GM21526 (cell line): Measurements from ENCODE around the gene LZTS3.
"Not testable (repeated sequence)": the region's sequence is repeated elsewhere in the genome, so short reads cannot be mapped to it uniquely, and the experiment has no call there.

Source experiments
- ATAC-seq: cut with Tn5 transposase; IDR thresholded peaks from one replicate; pipeline ENCODE4 v1.9.1; 2021; ENCODE audit warnings: moderate library complexity; ENCODE audit not compliant: unreplicated experiment, low FRiP score

Gene LZTS3

DNA sequence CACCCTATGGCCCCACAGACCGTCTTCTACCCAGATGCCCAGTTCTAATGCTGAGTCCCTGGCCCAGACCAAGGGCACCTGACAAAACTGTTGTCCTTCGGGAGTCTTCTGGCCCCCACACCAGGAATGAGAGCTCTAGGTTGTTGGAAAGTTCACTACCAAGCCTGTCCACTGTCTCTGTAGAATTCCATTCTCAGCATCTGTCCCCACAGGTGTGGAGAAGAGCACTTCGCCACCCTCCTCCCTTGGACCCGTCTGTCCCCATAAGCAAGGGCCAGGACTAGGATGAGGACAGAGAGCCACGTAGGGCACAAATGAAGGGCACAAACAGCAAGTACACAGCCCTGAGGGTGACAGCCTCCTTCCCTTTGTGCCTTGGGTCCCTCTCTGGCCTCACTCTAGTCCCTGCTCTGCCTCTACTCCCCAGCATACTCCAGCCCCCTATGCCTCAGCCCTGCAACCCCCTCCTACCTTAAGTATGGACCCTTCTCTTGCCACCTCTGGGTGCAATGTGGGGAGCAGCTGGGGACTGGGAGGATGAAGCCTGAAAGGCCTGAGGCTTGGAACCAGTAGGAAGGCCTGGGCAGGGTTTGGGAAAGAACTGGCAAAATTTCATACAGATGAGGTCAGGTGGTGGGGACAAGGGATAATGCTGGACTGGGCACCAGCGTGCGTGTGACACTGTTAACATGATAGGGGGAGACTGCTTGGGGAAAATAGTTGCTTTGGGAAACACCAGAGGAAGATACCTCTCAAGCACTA is 4.3 kb downstream of the LZTS3 start:
- no peak for ATAC-seq

DNA sequence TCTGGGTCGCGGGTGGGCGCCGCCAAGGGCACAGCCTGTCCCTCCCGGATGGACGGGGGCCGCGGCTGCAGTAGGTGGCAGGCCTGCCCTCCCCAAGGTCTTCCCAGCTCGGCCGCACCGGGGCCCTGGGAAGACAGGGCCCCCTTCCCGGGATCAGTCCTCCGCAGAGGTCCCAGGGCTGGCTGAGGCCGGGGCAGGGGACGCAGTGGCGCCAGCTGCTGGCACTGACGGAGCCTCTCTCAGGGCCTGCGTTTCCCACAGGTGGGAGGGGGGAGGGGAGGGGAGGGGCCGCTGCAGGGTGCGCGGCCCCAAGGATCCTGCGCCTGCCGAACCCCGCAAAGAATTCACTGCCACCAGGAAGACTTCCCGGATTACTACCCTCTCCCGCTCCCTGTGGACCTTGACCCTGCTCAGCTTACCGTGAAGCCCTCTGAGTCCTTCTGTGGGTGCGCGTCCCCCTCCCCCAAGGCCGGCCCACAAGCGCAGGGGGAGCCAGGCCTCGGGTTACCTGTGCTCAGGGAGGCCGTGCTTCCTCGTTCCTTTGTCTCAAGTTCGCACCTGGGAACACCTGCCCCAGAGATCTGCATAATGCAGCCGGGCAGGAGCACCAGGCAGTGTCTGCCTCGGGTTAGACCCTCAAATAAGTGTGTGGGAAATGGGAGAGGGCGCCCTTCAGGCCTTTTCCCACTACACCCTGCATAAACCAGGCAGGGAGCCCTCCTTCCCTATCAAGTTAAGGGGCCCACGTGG is 5.1 kb downstream of the LZTS3 start:
- no peak for ATAC-seq

DNA sequence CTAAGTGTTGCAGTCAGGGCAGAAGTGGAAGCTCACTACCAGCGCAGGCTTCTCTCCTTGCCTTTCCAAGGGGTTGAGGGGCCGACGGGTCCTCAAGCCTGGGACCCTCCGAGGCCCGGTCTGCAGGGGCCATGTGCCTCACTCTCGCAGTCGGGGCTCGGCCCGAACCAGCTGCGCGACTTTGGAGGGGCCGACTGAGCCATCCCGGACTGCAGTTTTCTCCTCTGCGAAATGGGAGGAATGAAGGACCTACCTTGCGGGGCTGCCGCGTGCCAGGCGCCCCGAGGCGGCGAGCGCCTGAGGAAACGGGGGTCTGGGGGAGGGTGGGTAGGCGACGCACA is 5.6 kb downstream of the LZTS3 start:
- ATAC-seq: no peak

DNA sequence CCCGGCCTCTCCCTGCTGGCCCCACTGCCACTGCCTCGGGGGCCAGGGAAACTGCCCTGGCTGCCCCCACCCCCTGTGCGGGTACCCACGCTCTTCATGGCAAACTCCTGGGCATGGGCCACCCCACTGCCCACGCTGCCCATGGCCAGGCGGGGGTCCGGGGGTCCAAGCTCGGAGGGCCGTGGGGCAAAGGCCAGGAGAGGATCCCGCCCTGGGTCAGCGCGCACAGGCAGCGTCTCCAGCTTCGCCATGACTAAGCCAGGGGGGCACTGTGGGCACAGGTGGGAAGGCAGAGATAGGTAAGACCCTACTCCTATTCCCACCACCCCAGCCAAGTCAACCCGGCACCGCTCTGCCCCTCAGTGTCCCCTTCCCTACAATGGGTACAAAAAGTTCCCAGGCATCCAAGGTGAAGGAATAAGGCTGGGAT is 6.4 kb downstream of the LZTS3 start:
- ATAC-seq: no peak

DNA sequence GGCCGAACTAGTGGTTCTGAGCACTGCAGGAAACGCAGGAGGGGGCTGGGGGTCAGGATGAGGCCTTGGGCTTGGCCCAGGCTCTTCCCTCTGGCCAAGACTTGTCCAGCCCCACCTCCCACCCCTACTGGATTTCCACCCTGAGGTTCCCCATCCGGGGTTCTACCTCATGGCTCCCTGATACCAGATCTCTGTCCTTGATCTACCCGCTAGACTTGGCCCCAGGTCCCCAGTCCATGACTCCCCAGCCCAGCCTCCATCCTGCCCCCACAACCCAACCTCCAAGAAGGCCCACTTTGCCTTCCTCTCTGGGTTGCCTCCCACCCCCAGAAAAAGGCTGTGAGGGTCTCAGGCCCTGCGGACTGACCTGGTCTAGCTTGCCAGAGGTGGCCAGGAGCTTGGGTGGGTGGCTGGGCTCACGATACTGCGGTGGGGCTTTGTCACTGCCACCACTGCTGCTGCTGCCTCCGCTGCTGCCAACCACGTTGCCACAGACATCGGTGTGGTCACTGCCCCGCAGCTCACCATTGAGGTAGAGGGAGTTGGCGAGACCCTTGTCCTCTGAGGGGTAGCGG is 6.9 kb downstream of the LZTS3 start:
- ATAC-seq: no peak

DNA sequence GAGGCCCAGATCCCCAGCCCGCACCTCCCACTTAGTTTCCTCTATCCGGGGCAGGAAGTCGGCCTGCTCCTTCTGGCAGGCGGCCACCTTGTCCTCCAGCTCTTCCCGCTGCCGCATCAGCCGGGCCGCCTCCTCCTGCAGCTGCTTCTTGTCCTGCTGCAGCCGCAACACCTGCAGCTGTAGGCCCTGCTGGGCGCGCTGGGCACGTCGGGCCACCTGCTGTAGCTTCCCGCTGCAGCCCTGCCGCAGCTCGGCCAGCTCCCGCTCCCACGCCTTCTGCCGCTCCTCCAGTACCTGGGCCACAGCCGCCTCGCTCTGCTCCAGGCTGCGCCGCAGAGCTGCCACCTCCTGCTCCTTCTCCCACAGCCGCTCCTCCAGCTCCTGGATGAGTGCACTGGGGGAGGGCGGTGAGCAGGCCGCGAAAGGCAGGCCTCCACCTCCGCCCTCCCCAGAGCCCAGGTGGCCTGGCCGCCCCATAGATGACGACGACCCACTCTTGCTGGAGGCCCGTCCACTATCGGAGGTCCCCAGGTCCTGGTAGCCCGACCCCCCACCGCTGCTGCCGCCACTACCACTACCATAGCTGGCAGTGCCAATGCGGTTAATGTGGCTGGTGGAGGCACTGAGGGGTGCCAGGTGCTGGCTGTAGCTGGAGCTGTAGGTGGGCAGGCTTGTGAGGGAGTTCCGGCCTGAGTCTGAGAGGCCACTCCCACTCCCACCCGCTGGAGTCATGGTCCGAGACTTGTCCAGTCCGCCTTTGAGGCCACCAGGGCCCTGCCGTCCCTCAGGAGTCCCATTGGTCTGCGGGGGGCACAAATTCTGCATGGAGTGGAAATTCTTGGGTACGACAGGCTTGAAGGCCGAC is 7.6 kb downstream of the LZTS3 start:
- no peak for ATAC-seq

DNA sequence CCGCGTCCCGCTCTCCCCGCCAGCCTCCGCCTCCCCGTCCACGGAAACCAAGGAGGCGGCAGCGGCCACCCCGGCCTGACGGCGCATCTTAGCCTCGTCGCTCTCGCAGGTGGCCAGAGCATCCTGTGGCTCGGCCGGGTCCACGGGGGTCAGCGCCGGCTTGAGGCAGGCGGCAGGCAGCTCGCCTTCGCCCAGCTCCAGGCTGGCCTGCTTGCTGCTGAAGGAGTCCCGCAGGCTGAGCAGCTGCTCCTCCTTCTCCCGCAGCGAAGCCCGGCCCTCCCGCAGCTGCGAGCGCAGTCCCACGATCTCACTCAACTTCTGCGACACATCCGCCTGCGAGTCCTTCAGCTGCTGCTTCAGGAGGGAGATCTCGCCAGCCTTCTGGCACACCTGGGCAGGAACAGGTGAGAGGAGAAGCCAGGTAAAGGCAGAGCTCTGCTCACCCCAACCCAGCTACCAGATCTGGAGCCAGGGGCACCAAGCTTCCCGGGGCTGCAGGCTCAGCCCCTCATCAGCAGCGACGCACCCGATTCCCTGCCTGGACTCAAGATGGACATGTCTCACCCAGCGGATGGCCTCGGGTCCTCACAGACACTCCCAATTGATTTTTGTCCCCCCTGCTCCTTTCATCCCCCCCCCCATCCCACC is 8.5 kb downstream of the LZTS3 start:
- ATAC-seq: no peak

DNA sequence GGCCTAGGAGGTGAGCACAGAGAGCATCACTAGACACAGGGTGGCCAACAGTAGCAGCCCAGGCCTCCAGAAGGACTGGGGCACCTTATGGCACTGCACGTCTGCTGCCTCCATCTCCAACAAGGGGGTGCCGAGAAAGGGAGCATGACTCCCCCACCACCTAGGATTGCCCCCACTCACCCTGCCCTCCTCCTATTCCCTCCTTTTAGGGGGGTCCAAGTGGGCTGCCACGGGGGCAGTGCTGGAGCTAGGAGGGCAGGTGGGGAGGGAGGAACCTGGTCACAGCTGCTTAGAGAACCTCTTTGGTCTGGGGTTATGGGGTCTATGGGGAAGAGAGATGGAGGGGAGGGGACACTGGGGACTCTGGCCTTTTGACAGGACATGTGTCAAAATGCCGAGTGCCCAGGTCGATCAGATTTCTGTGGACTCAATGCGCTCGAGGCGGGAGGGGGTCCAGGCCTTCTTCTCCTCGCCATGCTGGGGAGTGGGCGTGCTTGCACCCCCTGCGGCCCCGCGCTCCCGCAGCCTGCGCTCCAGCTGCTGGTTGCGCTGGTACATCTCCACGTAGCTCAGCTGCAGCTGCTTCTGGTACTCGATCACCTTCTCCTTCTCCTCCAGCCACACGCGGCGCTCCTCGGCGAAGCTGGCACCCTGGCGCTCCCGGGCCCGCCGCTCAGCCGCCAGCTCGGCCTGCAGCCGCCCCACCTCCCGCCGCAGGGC is 9.1 kb downstream of the LZTS3 start:
- no peak for ATAC-seq

DNA sequence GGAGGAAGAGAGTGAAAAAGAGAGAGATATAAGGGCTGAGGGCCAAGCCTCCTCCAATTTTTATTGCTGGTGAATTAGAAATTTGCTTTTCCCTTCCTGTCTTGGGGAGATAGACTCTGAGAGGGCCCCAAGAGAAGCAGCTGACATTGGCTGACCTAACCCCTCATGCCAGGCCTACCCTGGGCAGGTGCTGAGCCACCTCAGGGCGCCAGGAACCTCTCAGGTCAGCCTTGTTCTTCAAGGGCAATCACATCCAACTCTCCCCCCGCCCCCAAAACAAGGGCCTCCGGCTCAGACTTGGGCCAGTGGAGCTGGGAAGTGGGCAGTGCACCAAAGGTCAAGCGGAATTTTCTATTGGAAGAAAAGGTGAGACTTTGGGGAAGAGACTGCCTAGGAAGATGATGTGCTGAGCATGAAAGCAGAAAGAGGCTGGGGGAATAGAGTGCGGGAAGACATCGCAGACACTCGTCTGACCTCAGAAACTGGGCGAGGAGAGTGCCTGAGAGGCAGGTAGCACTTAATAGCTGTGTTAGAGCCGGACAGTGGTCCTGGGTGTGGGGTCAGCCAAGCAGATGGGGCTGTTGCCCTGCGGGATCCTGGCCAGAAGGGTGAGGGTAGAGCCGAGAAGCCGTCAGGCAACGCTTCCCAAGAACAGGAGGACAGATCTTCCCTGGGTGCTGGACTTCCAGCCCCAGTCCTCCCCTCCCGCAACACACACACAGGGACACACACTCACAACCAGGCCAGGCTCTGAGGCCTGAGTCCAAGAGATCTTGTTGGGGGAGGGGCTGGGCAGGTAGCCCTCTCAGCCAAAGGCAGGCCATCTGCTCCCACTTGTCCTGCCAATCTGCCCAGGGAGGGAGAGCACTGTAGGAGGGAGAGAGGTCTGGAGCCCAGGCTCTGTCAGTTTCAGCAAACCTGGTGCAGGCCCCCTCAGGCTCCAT is 10.0 kb downstream of the LZTS3 start:
- ATAC-seq: no peak

DNA sequence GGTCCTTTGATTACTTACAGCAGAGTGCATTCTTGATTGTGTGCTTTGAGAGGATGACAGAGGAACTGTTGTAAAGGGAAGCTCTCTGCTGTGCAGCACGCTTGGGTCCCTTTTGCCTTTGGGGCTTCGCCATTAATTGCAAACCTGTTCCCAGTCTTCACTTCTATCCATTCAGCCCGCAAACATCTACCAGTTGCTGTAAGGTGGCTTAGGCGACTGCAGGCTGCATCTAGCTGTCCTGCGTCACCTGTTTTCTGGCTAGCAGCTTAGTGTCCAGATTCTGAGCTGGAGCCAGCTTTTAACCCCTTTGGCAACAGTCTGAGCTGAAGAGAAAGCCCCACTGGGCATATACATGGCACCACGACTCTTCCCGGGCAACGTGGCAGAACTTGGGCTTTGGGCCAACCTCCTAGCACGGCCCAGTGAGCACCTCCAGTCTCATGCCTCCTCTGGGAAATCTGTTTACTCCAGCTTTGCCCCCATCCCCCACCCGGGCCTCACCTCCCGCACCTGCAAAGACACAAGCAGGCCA is 11.2 kb downstream of the LZTS3 start:
- ATAC-seq: no peak

DNA sequence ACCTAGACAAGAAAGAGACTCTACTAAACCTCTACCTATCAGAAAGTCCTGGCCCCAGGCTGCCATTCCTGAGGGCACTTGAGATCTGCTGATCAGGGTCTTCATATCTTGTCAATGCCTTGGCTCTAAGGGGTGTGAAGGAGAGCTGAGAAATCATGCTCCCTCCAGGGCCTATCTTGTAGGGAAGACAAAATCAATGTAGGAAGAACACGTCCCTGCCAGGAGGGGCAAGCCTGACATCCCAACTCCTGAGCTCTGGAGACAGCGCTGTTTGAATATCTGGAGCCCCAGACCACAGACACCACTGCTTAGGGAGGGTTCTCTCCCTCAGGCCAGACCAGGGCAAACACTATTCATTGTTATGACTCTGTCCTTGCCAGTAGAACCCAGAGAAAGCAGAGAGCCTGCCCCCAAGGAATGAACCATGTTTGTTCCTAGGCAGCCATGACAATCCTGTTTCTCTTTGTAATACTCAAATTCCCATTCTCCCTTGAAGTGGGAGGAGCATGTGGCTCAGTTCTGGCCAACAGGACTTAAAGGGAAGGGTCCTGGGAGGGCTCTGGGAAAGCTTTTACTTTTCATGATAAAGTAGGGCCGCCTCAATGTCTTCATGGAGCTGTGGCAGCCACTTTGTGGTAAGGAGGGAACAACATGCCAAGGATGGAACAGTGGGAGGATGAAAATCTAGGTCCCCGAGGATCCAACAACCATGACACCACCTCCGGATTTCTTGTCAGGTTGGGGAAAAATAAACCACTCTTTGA is 11.9 kb downstream of the LZTS3 start:
- ATAC-seq: no peak

DNA sequence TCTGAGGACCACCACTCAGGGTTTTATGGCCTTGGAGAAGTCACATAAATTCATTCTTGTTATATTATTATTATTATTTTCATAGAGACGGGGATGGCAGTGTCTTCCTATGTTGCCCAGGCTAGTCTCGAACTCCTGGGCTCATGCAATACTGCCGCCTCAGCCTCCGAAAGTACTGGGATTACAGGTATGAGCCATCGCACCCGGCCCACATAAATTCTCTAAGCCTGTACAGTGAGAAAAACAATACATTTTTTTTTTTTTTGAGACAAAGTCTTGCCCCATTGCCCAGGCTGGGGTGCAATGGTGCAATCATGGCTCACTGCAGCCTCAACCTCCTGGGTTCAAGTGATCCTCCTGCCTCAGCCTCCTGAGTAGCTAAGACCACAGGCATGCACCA is 12.9 kb downstream of the LZTS3 start:
- ATAC-seq: no peak

DNA sequence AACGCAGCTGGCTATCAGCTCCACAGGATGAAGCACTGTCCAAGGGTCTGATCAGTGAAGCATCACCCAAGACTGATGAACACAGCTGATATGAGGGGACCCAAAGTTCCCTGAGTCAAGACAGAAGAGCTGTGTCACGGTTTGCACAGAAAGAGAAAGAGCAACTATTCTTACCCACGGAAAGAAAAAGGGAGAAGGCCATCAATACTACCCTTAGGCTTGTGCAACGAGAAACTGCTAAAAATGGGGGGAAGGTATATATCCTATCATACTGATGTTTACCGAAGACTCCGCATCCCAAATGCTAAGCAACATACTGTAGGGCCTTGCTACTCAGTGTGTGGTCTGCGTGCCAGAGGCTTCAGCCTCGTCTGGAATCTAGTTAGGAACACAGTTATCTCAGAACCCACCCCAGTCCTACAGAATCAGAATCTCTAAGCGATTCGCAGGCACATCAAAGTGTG is 14.3 kb downstream of the LZTS3 start:
- no peak for ATAC-seq

DNA sequence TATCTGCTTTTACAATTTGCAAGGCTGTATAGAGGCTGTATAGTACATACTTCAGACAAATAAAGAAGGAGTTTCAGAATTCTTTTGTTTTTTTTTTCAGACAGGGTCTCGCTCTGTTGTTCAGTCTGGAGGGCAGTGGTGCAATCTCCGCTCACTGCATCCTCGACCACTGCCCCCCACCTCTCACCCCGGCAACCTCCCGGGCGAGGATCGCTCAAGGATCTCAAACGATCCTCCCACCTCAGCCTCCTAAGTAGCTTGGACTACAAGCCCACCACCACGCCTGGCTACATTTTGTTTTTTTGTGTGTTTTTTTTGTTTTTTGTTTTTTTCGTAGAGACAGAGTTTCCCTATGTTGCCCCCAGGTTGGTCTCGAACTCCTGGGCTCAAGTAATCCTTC is 15.5 kb downstream of the LZTS3 start:
- ATAC-seq: no peak

DNA sequence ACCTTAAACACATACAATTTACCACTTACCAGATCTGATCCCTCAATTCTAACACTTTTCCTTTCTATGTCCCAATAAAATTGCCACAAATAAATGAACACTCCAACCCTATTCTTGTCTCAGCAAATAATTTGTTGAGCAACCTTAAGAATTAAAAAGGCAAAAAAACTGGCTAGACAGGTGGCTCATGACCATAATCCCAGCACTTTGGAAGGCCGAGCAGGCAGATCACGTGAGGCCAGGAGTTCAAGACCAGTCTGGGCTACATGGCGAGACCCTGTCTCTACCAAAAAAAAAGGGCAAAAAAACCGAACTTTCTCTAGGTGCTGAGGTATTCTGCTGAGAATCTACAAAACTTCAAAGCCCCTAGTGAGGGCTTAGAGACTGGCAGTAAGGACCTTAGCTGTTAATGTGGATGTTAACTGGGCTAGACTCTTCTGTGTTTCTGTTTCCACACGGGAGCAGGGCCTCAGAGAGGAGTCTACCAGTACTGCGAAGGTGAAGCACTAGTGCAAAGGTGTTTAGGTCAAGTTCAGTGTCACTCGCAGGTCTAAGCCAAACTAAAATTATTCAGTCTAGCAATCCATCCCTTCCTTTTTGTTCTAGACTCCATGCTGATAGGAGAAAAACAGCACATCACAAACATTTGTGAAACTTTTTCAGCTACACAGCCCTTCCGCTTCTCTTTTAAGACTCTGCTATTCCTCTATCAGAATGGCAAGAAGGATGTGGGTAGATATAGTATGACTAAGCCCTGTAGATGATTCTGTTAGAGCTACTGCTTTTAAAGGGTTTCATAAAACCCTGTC is 16.3 kb downstream of the LZTS3 start:
- ATAC-seq: peak; percentile 69

DNA sequence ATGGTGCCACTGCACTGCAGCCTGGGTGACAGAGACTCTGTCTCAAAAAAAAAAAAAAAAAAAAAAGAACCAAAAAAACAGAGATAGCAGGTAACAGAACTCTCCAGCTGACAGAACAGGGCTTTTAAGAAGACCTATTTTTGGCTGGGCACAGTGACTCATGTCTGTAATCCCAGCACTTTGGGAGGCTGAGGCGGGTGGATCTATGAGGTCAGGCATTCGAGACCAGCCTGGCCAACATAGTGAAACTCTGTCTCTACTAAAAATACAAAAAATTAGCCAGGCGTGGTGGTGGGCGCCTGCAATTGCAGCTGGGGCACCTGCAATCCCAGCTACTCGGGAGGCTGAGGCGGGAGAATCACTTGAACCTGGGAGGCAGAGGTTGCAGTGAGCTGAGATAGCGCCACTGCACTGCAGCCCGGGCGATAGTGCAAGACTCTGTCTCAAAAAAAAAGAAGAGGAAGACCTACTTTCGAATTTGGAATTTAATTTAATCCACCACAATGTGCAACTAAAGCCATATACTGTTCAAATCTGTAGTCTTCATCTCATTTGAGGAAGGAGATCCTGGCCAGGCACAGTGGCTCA is 21.2 kb downstream of the LZTS3 start:
- ATAC-seq: not testable (repeated sequence)
